TTC549 (cell line): ENCODE results near the gene BEAN1.

Source experiments
- FAIRE-seq: peaks from 2 replicates; lab custom pipeline; 2012; peaks lifted over from hg19 to GRCh38; lab: Jason Lieb, UNC

BEAN1 gene

GRCh38 chr16:66470556-66470955 is 43.5 kb downstream of the BEAN1 start:
- no peak for FAIRE-seq

DNA sequence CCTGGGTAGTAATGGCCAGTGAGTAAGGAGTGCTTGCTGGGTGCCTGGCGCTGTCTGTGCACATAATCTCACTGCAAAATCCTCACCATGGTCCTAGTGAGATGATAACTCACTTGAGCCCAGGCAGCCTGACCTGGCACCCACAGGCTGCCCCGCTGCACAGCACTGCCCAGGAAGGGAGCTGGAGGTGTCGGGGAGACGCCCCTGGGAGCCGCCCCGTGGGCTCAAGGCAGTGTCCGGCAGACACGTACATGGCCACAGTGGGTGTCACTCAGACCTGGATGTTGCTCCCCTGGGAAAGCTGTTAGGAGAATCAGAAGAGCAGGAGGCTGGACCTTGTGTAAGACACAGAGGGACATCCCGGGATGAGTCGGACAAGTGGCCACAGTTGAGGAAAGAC is 44.2 kb downstream of the BEAN1 start:
- no peak for FAIRE-seq

DNA sequence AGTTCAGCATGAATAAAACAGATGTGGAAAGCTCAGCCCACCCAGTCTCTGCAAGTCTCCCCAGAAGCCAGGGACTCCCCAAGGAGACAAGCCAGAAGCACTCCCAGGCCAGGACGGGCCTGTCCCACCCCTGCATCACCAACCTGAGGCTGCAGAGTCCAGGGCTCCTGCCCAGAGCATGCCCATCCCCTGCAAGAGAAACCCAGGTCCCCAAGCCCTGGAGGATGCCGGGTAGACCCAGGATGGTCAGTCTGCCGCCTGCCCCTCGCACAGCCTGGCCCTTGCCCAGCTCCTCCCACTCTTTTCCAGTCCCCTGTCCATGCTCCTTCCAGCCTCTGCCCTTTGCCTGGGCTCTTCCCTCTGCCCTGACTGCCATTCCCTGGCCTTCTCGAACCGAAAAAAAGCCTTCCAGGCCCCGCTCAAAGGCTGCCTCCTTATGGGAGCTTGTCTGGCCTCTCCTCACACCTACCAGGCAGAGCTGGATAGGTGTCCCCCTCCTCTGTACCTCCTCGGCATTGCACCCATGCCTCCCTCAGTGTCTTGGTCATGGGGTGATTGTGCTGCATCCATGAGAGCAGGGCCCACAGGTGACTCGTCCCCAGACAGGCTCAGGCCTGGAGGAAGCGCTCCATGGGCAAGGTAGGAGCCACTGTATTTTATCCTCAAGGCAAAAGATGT is 44.8 kb downstream of the BEAN1 start:
- FAIRE-seq = no peak

- FAIRE-seq = no peak
Measured at GRCh38 chr16:66473051-66473571, 46.0 kb downstream of the BEAN1 start.

- FAIRE-seq = no peak
Measured at GRCh38 chr16:66473654-66474519, 46.8 kb downstream of the BEAN1 start.

- no peak for FAIRE-seq
Measured at GRCh38 chr16:66474750-66475199, 47.7 kb downstream of the BEAN1 start.

DNA sequence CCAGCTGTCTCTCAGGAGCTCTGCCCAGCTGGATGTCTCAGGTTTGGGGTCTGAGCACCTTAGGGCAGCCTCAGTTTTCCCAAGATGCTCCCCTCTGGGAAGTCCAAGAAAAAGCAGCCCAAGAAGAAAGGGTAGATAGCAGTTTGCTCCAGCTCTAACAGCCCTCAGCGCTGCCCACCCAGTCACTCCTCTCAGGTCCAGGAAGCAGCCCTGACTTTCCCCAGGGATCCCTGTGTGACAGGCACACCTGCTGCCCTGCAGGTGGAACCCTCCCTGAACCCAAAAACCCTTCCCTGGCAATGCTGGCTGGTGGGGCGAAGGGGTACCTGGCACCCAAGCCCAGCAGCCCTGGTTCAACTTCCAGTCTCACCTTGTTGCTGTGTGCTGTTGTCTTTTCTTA is 48.1 kb downstream of the BEAN1 start:
- no peak for FAIRE-seq

GRCh38 chr16:66476328-66477027 is 49.4 kb downstream of the BEAN1 start:
- FAIRE-seq = no peak

GRCh38 chr16:66477028-66477515 is 50.0 kb downstream of the BEAN1 start:
- no peak for FAIRE-seq

- FAIRE-seq = no peak
Measured at GRCh38 chr16:66478733-66479511, 51.8 kb downstream of the BEAN1 start.

DNA sequence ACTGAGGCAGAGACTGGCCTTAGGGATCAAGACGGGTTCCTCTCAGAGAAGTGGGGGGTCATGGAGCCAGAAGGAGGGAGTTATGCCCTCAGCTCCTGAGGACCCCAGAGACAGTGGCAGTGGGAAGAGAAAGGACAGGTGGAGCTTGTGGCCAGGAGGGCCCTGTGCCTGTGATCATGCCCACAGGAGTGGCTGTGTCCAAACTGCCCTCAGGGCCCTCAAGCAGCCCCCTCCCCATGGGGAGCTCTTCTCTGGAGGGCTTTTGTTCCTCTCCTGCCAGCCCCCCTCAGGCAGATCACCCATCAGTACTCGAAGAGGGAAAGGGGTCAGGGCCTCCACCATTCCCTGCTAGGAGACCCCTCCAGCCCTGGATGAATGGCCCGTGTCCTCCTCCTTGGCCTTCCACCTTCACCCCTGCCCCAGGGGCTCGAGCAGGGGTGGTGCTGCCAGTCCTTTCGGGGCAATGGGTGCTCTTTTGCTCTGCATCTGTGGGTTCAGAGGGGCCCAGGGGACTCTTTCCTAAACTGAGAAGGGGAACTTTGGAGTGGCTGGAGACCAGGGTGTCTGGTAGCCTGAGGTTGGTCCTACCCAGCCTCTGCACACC is 52.7 kb downstream of the BEAN1 start:
- no peak for FAIRE-seq

DNA sequence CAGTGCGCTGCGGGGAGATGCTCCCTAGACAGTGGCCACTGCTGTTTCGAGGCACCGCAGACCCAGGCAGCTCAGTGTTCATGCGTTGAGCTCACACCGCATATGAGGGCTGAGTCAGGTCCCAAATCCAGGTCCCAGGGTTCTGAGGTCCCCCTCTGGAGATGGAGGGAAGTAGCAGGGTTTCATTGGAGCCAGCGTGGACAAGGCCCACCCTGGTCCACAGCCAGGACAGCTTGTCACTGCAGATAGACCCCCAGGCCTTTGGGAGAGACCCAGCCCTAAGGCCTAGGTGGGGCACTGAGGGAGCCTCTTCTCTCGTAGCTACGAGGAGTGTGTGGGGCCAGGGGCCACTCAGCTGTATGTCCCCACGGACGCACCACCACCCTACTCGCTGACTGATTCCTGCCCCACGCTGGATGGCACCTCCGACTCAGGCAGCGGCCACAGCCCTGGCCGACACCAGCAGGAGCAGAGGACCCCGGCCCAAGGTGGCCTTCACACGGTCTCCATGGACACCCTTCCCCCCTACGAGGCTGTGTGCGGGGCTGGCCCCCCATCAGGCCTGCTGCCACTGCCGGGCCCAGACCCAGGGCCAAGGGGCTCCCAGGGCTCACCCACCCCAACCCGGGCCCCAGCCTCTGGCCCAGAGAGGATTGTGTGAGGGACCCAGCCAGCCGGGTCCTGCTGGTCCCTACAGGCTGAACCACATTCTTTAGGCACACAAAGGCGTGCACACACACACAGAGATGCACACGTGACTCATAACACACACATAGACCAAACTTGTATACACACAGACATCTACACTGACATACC is 53.4 kb downstream of the BEAN1 start:
- FAIRE-seq = no peak

DNA sequence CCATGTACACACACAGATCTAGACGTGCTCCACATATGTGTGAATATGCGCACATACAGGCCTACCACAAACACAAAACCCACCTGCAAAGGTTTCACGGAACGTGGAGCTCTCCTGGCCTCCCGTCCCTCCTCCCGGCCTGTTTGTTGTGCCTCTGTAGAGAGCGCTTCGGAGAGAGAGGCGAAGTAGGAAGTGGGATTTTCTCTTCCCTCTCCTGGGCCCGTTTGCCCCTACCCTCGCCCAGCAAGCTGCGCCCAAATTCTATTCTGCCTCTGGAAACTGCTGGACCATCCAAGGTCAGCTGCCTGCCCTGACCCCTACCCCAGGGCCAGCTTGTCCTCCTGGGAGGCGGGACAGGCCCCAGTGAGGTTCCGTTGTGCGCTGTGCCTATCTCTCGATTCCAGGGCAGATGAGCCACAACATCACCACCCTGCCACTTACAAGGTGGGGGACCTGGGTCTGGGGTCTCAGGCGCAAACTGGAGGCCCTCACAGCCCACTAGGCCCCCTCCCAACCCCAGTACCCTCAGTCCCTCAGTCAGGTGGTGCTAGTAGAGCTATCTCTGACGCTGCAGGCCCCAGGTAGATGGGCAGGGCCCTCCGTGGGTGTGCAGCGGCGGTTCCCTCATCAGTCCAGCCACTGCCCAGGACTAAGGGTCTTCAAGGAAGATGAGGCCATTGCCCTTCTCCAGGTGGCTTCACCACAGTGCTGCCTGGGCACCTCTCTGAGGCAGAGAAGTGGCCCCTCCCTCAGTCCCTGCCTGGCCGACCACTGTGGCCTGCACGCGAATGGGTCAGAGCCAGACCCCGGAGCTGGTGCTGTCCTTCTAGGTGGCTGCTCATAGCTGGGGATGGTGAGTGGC is 54.2 kb downstream of the BEAN1 start:
- no peak for FAIRE-seq

GRCh38 chr16:66481943-66482390 is 54.9 kb downstream of the BEAN1 start:
- no peak for FAIRE-seq

DNA sequence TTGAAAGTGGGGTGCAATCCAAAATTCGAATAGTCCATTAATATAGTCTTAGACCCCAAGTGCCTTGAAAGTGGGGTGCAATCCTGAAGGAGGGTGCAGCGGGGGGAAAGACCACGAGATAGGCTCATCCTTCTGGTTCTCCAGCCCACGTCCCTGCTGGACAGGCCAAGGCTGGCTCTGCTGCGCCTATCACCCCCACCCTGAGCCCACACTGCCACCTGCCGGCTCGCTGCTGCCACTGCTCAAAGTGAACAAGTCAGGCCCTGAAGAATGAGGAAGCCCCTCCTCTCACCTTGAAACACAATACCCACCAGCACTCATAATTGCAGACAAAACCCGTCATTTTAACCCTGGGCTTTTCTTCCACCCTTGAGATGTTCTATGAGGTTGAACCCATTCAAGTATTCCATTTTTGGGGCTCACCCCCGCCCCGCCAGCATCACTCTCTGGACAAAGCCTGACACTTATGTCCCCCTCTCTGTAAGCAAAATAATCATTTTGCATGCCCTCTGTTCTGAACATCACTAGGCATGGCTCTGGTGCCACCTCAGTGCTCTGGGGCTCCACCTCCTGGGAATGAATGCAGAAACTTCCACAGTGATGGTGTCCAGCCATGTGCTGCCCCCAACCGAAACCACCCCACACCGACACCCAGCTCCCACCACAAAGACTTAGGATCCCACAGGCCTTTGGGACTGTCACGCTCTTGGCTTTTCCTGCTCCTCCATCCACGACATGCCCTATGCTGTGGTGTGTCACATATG is 56.8 kb downstream of the BEAN1 start:
- no peak for FAIRE-seq

DNA sequence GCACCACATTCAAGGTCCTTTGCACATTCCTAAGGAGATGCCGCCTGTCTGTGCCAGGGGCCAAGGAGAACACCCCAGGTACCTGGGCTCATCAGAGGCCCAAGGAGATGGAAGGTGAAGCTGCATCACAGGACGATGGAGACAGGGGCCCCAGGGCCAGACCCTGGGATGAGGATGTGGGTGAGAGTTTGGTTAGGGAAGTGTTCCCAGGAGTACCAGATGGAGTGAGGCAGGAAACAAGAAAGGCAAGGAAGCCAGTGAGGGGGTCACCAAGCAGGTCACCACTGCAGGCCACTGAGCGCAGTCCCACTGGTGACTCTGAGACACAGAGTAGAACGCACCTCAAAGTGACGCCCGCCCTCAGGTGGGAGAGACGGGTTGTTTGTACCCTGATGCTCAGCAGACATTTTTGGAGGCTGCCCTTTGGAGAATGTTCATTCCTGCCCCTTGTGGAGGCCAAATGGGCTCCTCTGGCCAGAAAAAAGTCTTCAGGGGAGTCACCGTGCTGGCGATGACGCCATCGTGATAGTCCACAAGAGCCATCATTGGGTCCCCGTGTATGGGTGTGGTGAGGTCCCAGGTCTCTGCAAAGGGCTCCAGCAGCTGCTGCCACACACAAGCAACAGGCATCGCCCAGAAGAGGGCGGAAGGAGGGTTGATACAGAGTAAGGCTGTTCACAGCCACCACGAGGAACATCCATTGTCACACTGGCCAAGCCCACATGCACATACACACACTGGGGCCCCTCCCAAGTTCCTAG is 57.5 kb downstream of the BEAN1 start:
- no peak for FAIRE-seq

GRCh38 chr16:66485376-66485775 is 58.3 kb downstream of the BEAN1 start:
- FAIRE-seq = no peak
